Natural killer cell (primary cell): ENCODE data around the gene POLR3K. TPM values are rescaled to one million over a fixed set of nuclear protein-coding genes. Genes with fewer than 3 reads are reported as not detected.

Experiments used
- ATAC-seq, 3 donors: fragments of 150-1000 bp in 2 of 3; fragments of 200-7000 bp in 1 of 3; cut with Tn5 transposase; 1 replicate in 1 of 3; 2 replicates in 2 of 3; pipeline ENCODE4 v1.10.0; 2021; ENCODE audit warnings: mild to moderate bottlenecking in 2 of 3, moderate library complexity in 2 of 3
- DNase-seq, 2 donors: peaks; one replicate each; pipeline versions ENCODE4 v3.0.0 to v3.0.0-alpha.2; 2013 to 2021; ENCODE audit warnings: mixed read lengths in 1 of 2
- H3K27ac ChIP-seq: one replicate; pipeline ENCODE4 v1.5.1; 2013; ENCODE audit warnings: mild to moderate bottlenecking, low read length
- H3K27me3 ChIP-seq: one replicate; pipeline ENCODE4 v1.6.1; 2013; ENCODE audit warnings: low read length; ENCODE audit not compliant: control insufficient read depth, insufficient read depth
- H3K36me3 ChIP-seq: one replicate; pipeline ENCODE4 v1.6.1; 2013; ENCODE audit warnings: low read length; ENCODE audit not compliant: control insufficient read depth, insufficient read depth
- H3K4me1 ChIP-seq: one replicate; pipeline ENCODE4 v1.6.1; 2013; ENCODE audit warnings: low read length; ENCODE audit not compliant: control insufficient read depth, insufficient read depth
- H3K4me3 ChIP-seq: one replicate; pipeline ENCODE4 v1.5.1; 2013; ENCODE audit warnings: low read length
- H3K9me3 ChIP-seq: one replicate; pipeline ENCODE4 v1.6.1; 2013; ENCODE audit warnings: low read length; ENCODE audit not compliant: control insufficient read depth, insufficient read depth
- H3K27ac Mint-ChIP-seq, 2 donors: one replicate each; pipeline ENCODE4 v1.8.0; 2022; ENCODE audit warnings: mild to moderate bottlenecking in 2 of 2, mixed read lengths in 2 of 2, moderate library complexity in 1 of 2
- H3K27me3 Mint-ChIP-seq, 2 donors: one replicate each; pipeline ENCODE4 v1.8.0; 2022; ENCODE audit warnings: low read depth in 2 of 2, mixed read lengths in 2 of 2
- H3K36me3 Mint-ChIP-seq: one replicate; pipeline ENCODE4 v1.8.0; 2022; ENCODE audit warnings: mixed read lengths
- H3K4me1 Mint-ChIP-seq, 2 donors: one replicate each; pipeline ENCODE4 v1.8.0; 2022; ENCODE audit warnings: mixed read lengths in 2 of 2
- H3K4me3 Mint-ChIP-seq: one replicate; pipeline ENCODE4 v1.8.0; 2022; ENCODE audit warnings: mild to moderate bottlenecking, moderate library complexity, mixed read lengths
- H3K9me3 Mint-ChIP-seq, 2 donors: one replicate each; pipeline ENCODE4 v1.8.0; 2022; ENCODE audit warnings: mixed read lengths in 2 of 2
- CTCF ChIP-seq: fragments of 200-600 bp; IDR thresholded peaks from one replicate; pipeline ENCODE4 v1.8.0; 2022; ENCODE audit warnings: antibody characterized with exemption
- WGBS: methylation state at CpG from one replicate; pipeline ENCODE4 v1.1.7; 2013; ENCODE audit warnings: missing lambda C conversion rate; ENCODE audit not compliant: insufficient coverage; 5-methylcytosine and 5-hydroxymethylcytosine counted together
- intact Hi-C: fragments of 100-400 bp; cut with micrococcal nuclease; formaldehyde crosslinking; loops from one replicate; pipeline ENCODE4 v1.14.2; 2022
- total RNA-seq, 4 donors: library from RNA; stranded (reverse); fragments of 120-200 nt in 1 of 4; gene quantifications; one replicate each; pipeline versions ENCODE4 v1.2.3 to v1.2.4, GENCODE V29; 2013 to 2022

POLR3K gene
- total RNA-seq, 3 donors from 2014 or later (not counting 1 experiment from before 2014, with no cell fraction given): 10.6 to 14.6 (median 11.3) TPM

GRCh38 chr16:92431-93339, 39.3 kb upstream of the POLR3K start:
- no peak overlapping the region for H3K4me3 Mint-ChIP-seq
- no peaks in the 10 kb centered on the region for H3K9me3 ChIP-seq
- DNase-seq (no peak), ATAC-seq (no peak)
- H3K4me1 ChIP-seq: peaks cover 8% of the 10 kb centered on the region
- no peaks in the 10 kb centered on the region for H3K27me3 Mint-ChIP-seq
- peaks cover 0 to 10% of the 10 kb centered on the region in 2 donors for H3K4me1 Mint-ChIP-seq
- H3K9me3 Mint-ChIP-seq: no peaks in the 10 kb centered on the region
- H3K36me3 Mint-ChIP-seq: no peaks in the 10 kb centered on the region
- no peaks in the 10 kb centered on the region for H3K27me3 ChIP-seq
- intact Hi-C loops: no loop called here
- peaks cover 27% of the 10 kb centered on the region for H3K36me3 ChIP-seq
- WGBS: 94% methylated on average over 15 of the region's 15 CpGs
- no peak overlapping the region for H3K27ac Mint-ChIP-seq
- no peak overlapping the region for H3K27ac ChIP-seq
- H3K4me3 ChIP-seq: no peak overlapping the region
- TF ChIP-seq CTCF: no peak

DNA sequence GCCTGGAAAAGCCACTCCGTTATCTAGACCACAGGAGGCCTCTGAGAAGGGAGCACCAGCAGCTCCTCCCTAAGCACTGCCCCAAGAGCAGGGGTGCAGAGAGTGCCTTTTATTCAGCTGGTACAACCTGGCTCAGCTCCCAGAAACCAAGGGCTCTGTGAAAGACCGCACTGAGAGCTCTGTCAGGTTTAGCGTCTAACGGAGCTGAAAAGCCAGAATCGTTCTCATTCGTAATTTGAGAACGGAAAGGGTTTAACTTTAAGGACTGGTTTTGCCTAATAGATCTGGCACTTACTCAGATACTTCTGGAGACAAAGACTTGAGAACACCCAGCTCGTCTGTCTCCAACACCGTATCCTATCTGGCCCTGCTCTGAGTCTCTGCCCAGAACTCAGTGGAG, 38.1 kb upstream of the POLR3K start:
- ATAC-seq (no peak), DNase-seq (no peak)
- H3K4me3 ChIP-seq: no peak overlapping the region
- H3K36me3 Mint-ChIP-seq: no peaks in the 10 kb centered on the region
- no peaks in the 10 kb centered on the region for H3K9me3 ChIP-seq
- peaks cover 1% of the 10 kb centered on the region for H3K4me1 ChIP-seq
- no peak overlapping the region for H3K4me3 Mint-ChIP-seq
- WGBS: 59% methylated on average over 9 of the region's 9 CpGs
- no peak for TF ChIP-seq CTCF
- H3K27ac ChIP-seq: no peak overlapping the region
- no peak overlapping the region for H3K27ac Mint-ChIP-seq
- H3K4me1 Mint-ChIP-seq: no peaks in the 10 kb centered on the region
- H3K27me3 Mint-ChIP-seq: no peaks in the 10 kb centered on the region
- no peaks in the 10 kb centered on the region for H3K9me3 Mint-ChIP-seq
- intact Hi-C loops: no loop called here
- H3K27me3 ChIP-seq: no peaks in the 10 kb centered on the region
- H3K36me3 ChIP-seq: peaks cover 33% of the 10 kb centered on the region

DNA sequence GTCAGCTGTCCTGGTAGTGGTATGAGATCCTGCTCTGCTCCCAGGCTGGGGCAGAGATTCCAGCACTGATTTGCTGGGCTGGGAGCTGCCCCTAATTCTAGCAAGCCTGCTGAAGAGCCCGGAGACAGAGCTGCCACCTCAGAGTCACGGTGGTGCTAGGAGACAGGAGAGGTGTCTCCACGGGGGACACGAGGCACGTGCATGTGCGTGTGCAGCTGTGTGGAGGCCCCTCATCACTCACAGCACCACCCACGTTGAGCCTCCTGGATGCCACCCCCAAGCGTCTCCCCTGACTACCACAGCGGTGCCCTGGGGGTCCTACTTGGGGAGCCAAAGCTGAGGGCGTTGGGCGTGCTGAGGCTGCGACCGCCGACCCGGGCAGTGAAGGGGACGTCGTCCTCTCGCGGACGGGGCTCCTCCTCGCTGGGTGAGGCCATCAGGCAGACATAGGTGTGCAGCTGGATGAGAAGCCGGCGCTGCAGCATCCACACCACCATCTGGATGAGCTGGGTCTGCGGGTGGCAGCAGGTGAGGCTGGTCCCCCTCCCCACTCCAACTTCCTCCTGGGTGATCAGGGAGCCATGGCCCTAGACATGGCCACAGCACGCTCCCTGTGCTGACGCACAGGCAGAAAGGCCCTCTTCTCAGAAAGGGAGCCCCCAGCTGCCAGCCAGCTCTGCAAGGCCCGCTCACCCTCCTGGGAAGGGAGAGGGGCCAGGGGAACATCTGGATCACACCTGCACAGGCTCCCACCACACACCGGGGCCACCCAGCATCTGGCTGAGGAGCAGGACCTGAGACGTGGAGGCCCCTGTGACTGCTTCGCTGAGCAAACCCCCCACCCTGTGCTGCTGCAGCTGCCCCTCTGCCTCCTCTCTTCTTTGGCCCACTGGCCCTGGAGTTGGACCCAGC, 36.2 kb upstream of the POLR3K start:
- Histone ChIP-seq H3K4me1 (peaks cover 19% of the 10 kb centered on the region), H3K36me3 (peaks cover 35% of the 10 kb centered on the region), H3K4me3 (no peak overlapping the region), H3K27me3 (no peaks in the 10 kb centered on the region), H3K27ac (no peak overlapping the region), H3K9me3 (no peaks in the 10 kb centered on the region)
- Mint-ChIP-seq H3K27me3 (no peaks in the 10 kb centered on the region), H3K36me3 (no peaks in the 10 kb centered on the region), H3K9me3 (no peaks in the 10 kb centered on the region), H3K27ac (no peak overlapping the region), H3K4me3 (no peak overlapping the region), H3K4me1 (peaks cover 7 to 13% of the 10 kb centered on the region in 2 donors)
- intact Hi-C loops: no loop called here
- no peak for ATAC-seq
- TF ChIP-seq CTCF: no peak
- WGBS: 95% methylated on average over 30 of the region's 30 CpGs
- DNase-seq: no peak
